ENCODE measurements around the gene COA4. TPM values are rescaled to one million over a fixed set of nuclear protein-coding genes. Genes with fewer than 3 reads are reported as not detected.

COA4 gene
- total and polyA plus RNA-seq, 7 experiments from 2014 or later = 29.1 to 75.0 (median 58.2) TPM

GRCh38 chr11:73859671-73860070, 17.0 kb downstream of the COA4 start:
- peaks cover 8 to 52% (median 31%) of the 10 kb centered on the region in 5 donors for H3K36me3 Mint-ChIP-seq
- no peak for ATAC-seq
- no peak overlapping the region for H3K27ac Mint-ChIP-seq

GRCh38 chr11:73856031-73856567, 20.5 kb downstream of the COA4 start:
- H3K9me3 ChIP-seq (ENCODE audit: control insufficient read depth in 2 of 3, low read length in 3 of 3) = no peaks in the 10 kb centered on the region
- H3K4me1 ChIP-seq (ENCODE audit: control insufficient read depth in 2 of 2, insufficient read depth in 2 of 2, low read length in 2 of 2) = no peaks in the 10 kb centered on the region
- H3K27me3 ChIP-seq (ENCODE audit: control insufficient read depth in 2 of 2, insufficient read depth in 2 of 2, low read length in 2 of 2) = no peaks in the 10 kb centered on the region
- no peak overlapping the region for H3K4me3 ChIP-seq (ENCODE audit: low read length)
- H3K27ac ChIP-seq (ENCODE audit: low read depth, low read length) = no peak overlapping the region
- peaks cover 8 to 57% (median 34%) of the 10 kb centered on the region in 5 donors for H3K36me3 Mint-ChIP-seq
- intact Hi-C loops (cut with micrococcal nuclease) = no loop called here
- peaks cover 0 to 5% (median 0%) of the 10 kb centered on the region in 7 donors for H3K4me1 Mint-ChIP-seq
- peaks cover 0 to 27% (median 0%) of the 10 kb centered on the region in 3 experiments for H3K36me3 ChIP-seq (ENCODE audit: control insufficient read depth in 2 of 3, insufficient read depth in 3 of 3, low read length in 3 of 3)
- ChIA-PET CTCF (no interaction called here), POLR2A (interaction anchor here (0.6 to 0.8 kb wide), 2 partner anchors 77 to 157 kb away, joined by 3 read pairs; no protein-coding TSS in a partner anchor)
- no peaks in the 10 kb centered on the region for H3K27me3 Mint-ChIP-seq
- DNase-seq = no peak
- no peak overlapping the region for H3K27ac Mint-ChIP-seq
- ATAC-seq = no peak
- H3K9me3 Mint-ChIP-seq = no peaks in the 10 kb centered on the region
- no peak overlapping the region for H3K4me3 Mint-ChIP-seq

More at GRCh38 chr11:73859671-73860070, 17.0 kb downstream of the COA4 start:
- H3K4me3 ChIP-seq (ENCODE audit: low read length) = no peak overlapping the region
- Mint-ChIP-seq H3K9me3 (no peaks in the 10 kb centered on the region), H3K4me3 (no peak overlapping the region), H3K27me3 (no peaks in the 10 kb centered on the region), H3K4me1 (no peaks in the 10 kb centered on the region)
- no peaks in the 10 kb centered on the region for H3K9me3 ChIP-seq (ENCODE audit: control insufficient read depth in 2 of 3, low read length in 3 of 3)
- CTCF ChIA-PET = no interaction called here
- H3K27ac ChIP-seq (ENCODE audit: low read depth, low read length) = no peak overlapping the region
- H3K4me1 ChIP-seq (ENCODE audit: control insufficient read depth in 2 of 2, insufficient read depth in 2 of 2, low read length in 2 of 2) = no peaks in the 10 kb centered on the region
- H3K27me3 ChIP-seq (ENCODE audit: control insufficient read depth in 2 of 2, insufficient read depth in 2 of 2, low read length in 2 of 2) = no peaks in the 10 kb centered on the region
- no peak for DNase-seq
- intact Hi-C loops (cut with micrococcal nuclease) = no loop called here
- POLR2A ChIA-PET = no interaction called here
- H3K36me3 ChIP-seq (ENCODE audit: control insufficient read depth in 2 of 3, insufficient read depth in 3 of 3, low read length in 3 of 3) = peaks cover 0 to 42% (median 0%) of the 10 kb centered on the region in 3 experiments

GRCh38 chr11:73854680-73855079, 22.0 kb downstream of the COA4 start:
- intact Hi-C loops (cut with micrococcal nuclease) = no loop called here
- peaks cover 0 to 5% (median 0%) of the 10 kb centered on the region in 7 donors for H3K4me1 Mint-ChIP-seq
- H3K27ac Mint-ChIP-seq = no peak overlapping the region
- no peak overlapping the region for H3K4me3 Mint-ChIP-seq
- ATAC-seq (no peak), DNase-seq (no peak)
- H3K4me1 ChIP-seq (ENCODE audit: control insufficient read depth in 2 of 2, insufficient read depth in 2 of 2, low read length in 2 of 2) = no peaks in the 10 kb centered on the region
- ChIA-PET POLR2A (interaction anchor here (1.6 kb wide), 1 partner anchor 24 kb away, joined by 3 read pairs; no protein-coding TSS in a partner anchor), CTCF (no interaction called here)
- no peak overlapping the region for H3K27ac ChIP-seq (ENCODE audit: low read depth, low read length)
- H3K27me3 Mint-ChIP-seq = no peaks in the 10 kb centered on the region
- peaks cover 0 to 19% (median 0%) of the 10 kb centered on the region in 3 experiments for H3K36me3 ChIP-seq (ENCODE audit: control insufficient read depth in 2 of 3, insufficient read depth in 3 of 3, low read length in 3 of 3)
- no peak overlapping the region for H3K4me3 ChIP-seq (ENCODE audit: low read length)
- no peaks in the 10 kb centered on the region for H3K9me3 Mint-ChIP-seq
- no peaks in the 10 kb centered on the region for H3K27me3 ChIP-seq (ENCODE audit: control insufficient read depth in 2 of 2, insufficient read depth in 2 of 2, low read length in 2 of 2)
- H3K36me3 Mint-ChIP-seq = peaks cover 1 to 52% (median 25%) of the 10 kb centered on the region in 5 donors
- no peaks in the 10 kb centered on the region for H3K9me3 ChIP-seq (ENCODE audit: control insufficient read depth in 2 of 3, low read length in 3 of 3)

GRCh38 chr11:73852049-73852448, 24.6 kb downstream of the COA4 start:
- CTCF ChIA-PET = no interaction called here
- Mint-ChIP-seq H3K9me3 (no peaks in the 10 kb centered on the region), H3K4me1 (peaks cover 0 to 6% (median 0%) of the 10 kb centered on the region in 7 donors), H3K27me3 (no peaks in the 10 kb centered on the region), H3K27ac (no peak overlapping the region), H3K36me3 (peaks cover 4 to 51% (median 24%) of the 10 kb centered on the region in 5 donors), H3K4me3 (no peak overlapping the region)
- H3K27ac ChIP-seq (ENCODE audit: low read depth, low read length) = no peak overlapping the region
- no peaks in the 10 kb centered on the region for H3K27me3 ChIP-seq (ENCODE audit: control insufficient read depth in 2 of 2, insufficient read depth in 2 of 2, low read length in 2 of 2)
- H3K4me3 ChIP-seq (ENCODE audit: low read length) = no peak overlapping the region
- H3K9me3 ChIP-seq (ENCODE audit: control insufficient read depth in 2 of 3, low read length in 3 of 3) = no peaks in the 10 kb centered on the region
- ATAC-seq = no peak
- intact Hi-C loops (cut with micrococcal nuclease) = no loop called here
- POLR2A ChIA-PET = interaction anchor here (0.7 kb wide), 1 partner anchor 16 kb away, joined by 3 read pairs; no protein-coding TSS in a partner anchor
- H3K36me3 ChIP-seq (ENCODE audit: control insufficient read depth in 2 of 3, insufficient read depth in 3 of 3, low read length in 3 of 3) = peaks cover 0 to 10% (median 0%) of the 10 kb centered on the region in 3 experiments
- DNase-seq = no peak
- no peaks in the 10 kb centered on the region for H3K4me1 ChIP-seq (ENCODE audit: control insufficient read depth in 2 of 2, insufficient read depth in 2 of 2, low read length in 2 of 2)

GRCh38 chr11:73851046-73851764, 25.4 kb downstream of the COA4 start:
- H3K9me3 ChIP-seq (ENCODE audit: control insufficient read depth in 2 of 3, low read length in 3 of 3) = no peaks in the 10 kb centered on the region
- no peaks in the 10 kb centered on the region for H3K9me3 Mint-ChIP-seq
- no peak overlapping the region for H3K4me3 Mint-ChIP-seq
- intact Hi-C loops (cut with micrococcal nuclease) = no loop called here
- no peak overlapping the region for H3K27ac ChIP-seq (ENCODE audit: low read depth, low read length)
- peaks cover 0 to 10% (median 0%) of the 10 kb centered on the region in 7 donors for H3K4me1 Mint-ChIP-seq
- H3K27me3 Mint-ChIP-seq = no peaks in the 10 kb centered on the region
- POLR2A ChIA-PET = interaction anchor here (0.7 kb wide), 1 partner anchor 15 kb away, joined by 3 read pairs; no protein-coding TSS in a partner anchor
- CTCF ChIA-PET = no interaction called here
- H3K4me1 ChIP-seq (ENCODE audit: control insufficient read depth in 2 of 2, insufficient read depth in 2 of 2, low read length in 2 of 2) = no peaks in the 10 kb centered on the region
- no peak overlapping the region for H3K27ac Mint-ChIP-seq
- H3K36me3 Mint-ChIP-seq = peaks cover 8 to 56% (median 25%) of the 10 kb centered on the region in 5 donors
- no peaks in the 10 kb centered on the region for H3K27me3 ChIP-seq (ENCODE audit: control insufficient read depth in 2 of 2, insufficient read depth in 2 of 2, low read length in 2 of 2)
- peaks cover 0 to 14% (median 0%) of the 10 kb centered on the region in 3 experiments for H3K36me3 ChIP-seq (ENCODE audit: control insufficient read depth in 2 of 3, insufficient read depth in 3 of 3, low read length in 3 of 3)
- no peak overlapping the region for H3K4me3 ChIP-seq (ENCODE audit: low read length)
- no peak for ATAC-seq
- DNase-seq = no peak

GRCh38 chr11:73839123-73839457, 37.6 kb downstream of the COA4 start:
- ChIA-PET CTCF (no interaction called here), POLR2A (no interaction called here)
- H3K27ac ChIP-seq (ENCODE audit: low read depth, low read length) = no peak overlapping the region
- no peaks in the 10 kb centered on the region for H3K4me1 ChIP-seq (ENCODE audit: control insufficient read depth in 2 of 2, insufficient read depth in 2 of 2, low read length in 2 of 2)
- peaks cover 0 to 19% (median 0%) of the 10 kb centered on the region in 3 experiments for H3K36me3 ChIP-seq (ENCODE audit: control insufficient read depth in 2 of 3, insufficient read depth in 3 of 3, low read length in 3 of 3)
- intact Hi-C loops (cut with micrococcal nuclease) = no loop called here
- Mint-ChIP-seq H3K9me3 (no peaks in the 10 kb centered on the region), H3K4me1 (peaks cover 0 to 4% (median 0%) of the 10 kb centered on the region in 7 donors), H3K27me3 (no peaks in the 10 kb centered on the region), H3K27ac (no peak overlapping the region), H3K36me3 (peaks cover 0 to 35% (median 15%) of the 10 kb centered on the region in 5 donors), H3K4me3 (no peak overlapping the region)
- ATAC-seq (no peak), DNase-seq (no peak)
- no peaks in the 10 kb centered on the region for H3K9me3 ChIP-seq (ENCODE audit: control insufficient read depth in 2 of 3, low read length in 3 of 3)
- H3K27me3 ChIP-seq (ENCODE audit: control insufficient read depth in 2 of 2, insufficient read depth in 2 of 2, low read length in 2 of 2) = no peaks in the 10 kb centered on the region
- H3K4me3 ChIP-seq (ENCODE audit: low read length) = no peak overlapping the region
